ENCODE results near the gene SETDB1.
A peak's percentile ranks its signal among the peaks of the same experiment; 100 is the strongest.

GRCh38 chr1:151006327-151007052 is 80.3 kb downstream of the SETDB1 start, which contains the start of gene MINDY1:
- TF ChIP-seq GABPA (IDR thresholded peaks at IDR 0.05 in 1 of 2, conservative IDR thresholded peaks at IDR 0.05 in 1 of 2) = no peak
- TF ChIP-seq CTCF (IDR thresholded peaks at IDR 0.05; ENCODE audit: low read depth, low read length, missing input control) = peak; percentile 40
